Astrocyte of the hippocampus (primary cell): ENCODE measurements around the gene KLK1.

ENCODE experiments used
- DNase-seq: peaks from one replicate; pipeline ENCODE4 v3.0.0; 2011; ENCODE audit warnings: low read depth, low spot score

KLK1 gene

GRCh38 chr19:50836543-50837195 lies 13.1 kb upstream of the KLK1 start:
- DNase-seq = no peak

GRCh38 chr19:50835785-50836542 lies 12.4 kb upstream of the KLK1 start:
- peak; percentile 81 for DNase-seq

- DNase-seq = peak; percentile 35
These were observed 11.7 kb upstream of the KLK1 start for GRCh38 chr19:50835103-50835784.

GRCh38 chr19:50833802-50834167 lies 10.2 kb upstream of the KLK1 start:
- DNase-seq = no peak

GRCh38 chr19:50833117-50833801 lies 9.7 kb upstream of the KLK1 start, which contains the start of gene KLK15:
Gene KLK15, minus strand, starts transcription at chr19:50833574. Its CDS starts 2,082 bp downstream, at chr19:50831492.
- no peak for DNase-seq

- no peak for DNase-seq
These were observed 9.1 kb upstream of the KLK1 start for GRCh38 chr19:50832666-50833065.

- DNase-seq = no peak
These were observed 7.4 kb upstream of the KLK1 start for GRCh38 chr19:50831026-50831396.

- no peak for DNase-seq
These were observed 6.9 kb upstream of the KLK1 start for GRCh38 chr19:50830266-50831025.

- DNase-seq = no peak
These were observed 6.2 kb upstream of the KLK1 start for GRCh38 chr19:50829801-50830200.

GRCh38 chr19:50827476-50827875 lies 3.9 kb upstream of the KLK1 start:
- no peak for DNase-seq

- DNase-seq = no peak
These were observed 3.1 kb upstream of the KLK1 start for GRCh38 chr19:50826492-50827240.

- DNase-seq = no peak
These were observed 852 bp downstream of the KLK1 start for GRCh38 chr19:50822661-50823208.

- DNase-seq = no peak
These were observed 2.0 kb downstream of the KLK1 start for GRCh38 chr19:50821622-50822021.

GRCh38 chr19:50821248-50821612 lies 2.4 kb downstream of the KLK1 start:
- DNase-seq = no peak

- DNase-seq = no peak
These were observed 2.9 kb downstream of the KLK1 start for GRCh38 chr19:50820549-50821247.

GRCh38 chr19:50820086-50820485 lies 3.5 kb downstream of the KLK1 start:
- DNase-seq = no peak

- no peak for DNase-seq
These were observed 4.0 kb downstream of the KLK1 start for GRCh38 chr19:50819636-50820035.

GRCh38 chr19:50818859-50819472 lies 4.6 kb downstream of the KLK1 start:
- no peak for DNase-seq
